ENCODE data around the gene SPNS3.
A peak's percentile ranks its signal among the peaks of the same experiment; 100 is the strongest.

SPNS3 gene

DNA sequence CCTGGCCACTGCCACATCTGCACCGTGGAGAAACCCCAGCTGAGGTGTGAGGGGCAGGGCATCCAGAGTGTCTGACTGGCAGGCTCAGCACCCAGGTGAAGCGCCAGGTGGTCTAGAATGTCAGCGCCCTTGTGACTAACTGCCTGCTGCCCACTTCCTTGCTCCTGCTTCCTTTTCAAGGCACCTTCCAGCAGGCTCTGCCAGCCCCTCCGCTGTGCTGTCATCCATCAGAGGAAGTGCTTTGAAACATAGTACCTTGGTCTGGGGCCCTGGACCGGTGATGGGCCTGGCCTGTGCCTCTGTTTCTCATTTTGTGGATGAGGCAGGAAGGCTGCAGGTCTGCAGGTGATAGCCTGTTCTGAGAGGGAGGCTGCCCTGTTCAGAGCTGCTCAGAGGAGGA, 70.4 kb downstream of the SPNS3 start:
- peak overlapping the region; percentile 57 for H3K27ac ChIP-seq (ENCODE audit: low read length)
- TF ChIP-seq EZH2phosphoT487 (IDR thresholded peaks at IDR 0.05; ENCODE audit: low read length) = no peak
- TF ChIP-seq, protein P1, sequence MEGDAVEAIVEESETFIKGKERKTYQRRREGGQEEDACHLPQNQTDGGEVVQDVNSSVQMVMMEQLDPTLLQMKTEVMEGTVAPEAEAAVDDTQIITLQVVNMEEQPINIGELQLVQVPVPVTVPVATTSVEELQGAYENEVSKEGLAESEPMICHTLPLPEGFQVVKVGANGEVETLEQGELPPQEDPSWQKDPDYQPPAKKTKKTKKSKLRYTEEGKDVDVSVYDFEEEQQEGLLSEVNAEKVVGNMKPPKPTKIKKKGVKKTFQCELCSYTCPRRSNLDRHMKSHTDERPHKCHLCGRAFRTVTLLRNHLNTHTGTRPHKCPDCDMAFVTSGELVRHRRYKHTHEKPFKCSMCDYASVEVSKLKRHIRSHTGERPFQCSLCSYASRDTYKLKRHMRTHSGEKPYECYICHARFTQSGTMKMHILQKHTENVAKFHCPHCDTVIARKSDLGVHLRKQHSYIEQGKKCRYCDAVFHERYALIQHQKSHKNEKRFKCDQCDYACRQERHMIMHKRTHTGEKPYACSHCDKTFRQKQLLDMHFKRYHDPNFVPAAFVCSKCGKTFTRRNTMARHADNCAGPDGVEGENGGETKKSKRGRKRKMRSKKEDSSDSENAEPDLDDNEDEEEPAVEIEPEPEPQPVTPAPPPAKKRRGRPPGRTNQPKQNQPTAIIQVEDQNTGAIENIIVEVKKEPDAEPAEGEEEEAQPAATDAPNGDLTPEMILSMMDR (IDR thresholded peaks at IDR 0.05; ENCODE audit: low read length) = no peak
- TF ChIP-seq EZH2 (optimal IDR thresholded peaks at IDR 0.05; ENCODE audit: low read depth, low read length) = no peak
- DNase-seq = peak; percentile 41
- peak overlapping the region; percentile 55; the same call in 1 of the 2 replicates for H2AFZ ChIP-seq (ENCODE audit: low read length)
- H3K9ac ChIP-seq (ENCODE audit: low read length) = no peak overlapping the region
- H3F3A ChIP-seq (ENCODE audit: insufficient read depth, low read length) = peaks cover 7% of the 10 kb centered on the region; the same call in 1 of the 2 replicates
- no peaks in the 10 kb centered on the region for H4K20me1 ChIP-seq (ENCODE audit: insufficient read depth, low read length)
- H3K9me2 ChIP-seq (replicated peaks; ENCODE audit: insufficient read depth, low read length) = no peaks in the 10 kb centered on the region
- peak overlapping the region; percentile 25 for H3K4me2 ChIP-seq (ENCODE audit: low read depth, low read length)
- no peaks in the 10 kb centered on the region for H3K36me3 ChIP-seq (replicated peaks; ENCODE audit: insufficient read depth, low read length)
- H3K4me1 ChIP-seq (ENCODE audit: low read length) = peaks cover 27% of the 10 kb centered on the region
- peaks cover 20% of the 10 kb centered on the region for H3K27me3 ChIP-seq (replicated peaks; ENCODE audit: insufficient read depth, low read length)
- peaks cover 18% of the 10 kb centered on the region for H3K79me2 ChIP-seq (ENCODE audit: low read length)
- H3K9me3 ChIP-seq (replicated peaks; ENCODE audit: insufficient read depth, low read length) = no peaks in the 10 kb centered on the region
- H3K4me3 ChIP-seq (ENCODE audit: low read length) = no peak overlapping the region

DNA sequence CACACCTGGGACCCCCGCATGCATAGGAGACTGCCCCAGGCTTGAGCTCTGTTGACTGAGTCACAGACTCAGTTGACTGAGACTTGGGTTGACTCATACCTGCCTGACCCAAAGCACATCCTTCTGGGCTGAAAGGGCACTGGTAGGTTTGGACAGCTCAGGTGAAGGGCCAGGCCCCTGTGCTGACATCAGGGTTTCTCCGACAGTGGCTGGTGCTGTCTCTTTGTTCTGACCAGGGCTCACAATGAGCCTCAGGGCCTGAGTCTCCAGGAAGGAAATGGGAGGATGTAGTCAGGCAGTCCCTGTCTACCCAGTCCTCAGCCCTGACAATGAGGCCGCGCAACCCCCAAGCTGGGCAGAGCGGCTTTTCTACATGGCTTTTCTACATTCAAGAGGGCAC, 71.4 kb downstream of the SPNS3 start:
- Histone ChIP-seq H3K27me3 (replicated peaks; ENCODE audit: insufficient read depth, low read length) (peaks cover 10% of the 10 kb centered on the region), H3K27ac (ENCODE audit: low read length) (peak overlapping the region; percentile 57; the same call in 1 of the 2 replicates), H3K9ac (ENCODE audit: low read length) (no peak overlapping the region), H4K20me1 (ENCODE audit: insufficient read depth, low read length) (no peaks in the 10 kb centered on the region), H2AFZ (ENCODE audit: low read length) (no peak overlapping the region), H3K36me3 (replicated peaks; ENCODE audit: insufficient read depth, low read length) (no peaks in the 10 kb centered on the region), H3F3A (ENCODE audit: insufficient read depth, low read length) (peaks cover 7% of the 10 kb centered on the region; the same call in 1 of the 2 replicates), H3K4me3 (ENCODE audit: low read length) (no peak overlapping the region), H3K4me1 (ENCODE audit: low read length) (peaks cover 25% of the 10 kb centered on the region), H3K79me2 (ENCODE audit: low read length) (peaks cover 15% of the 10 kb centered on the region), H3K9me2 (replicated peaks; ENCODE audit: insufficient read depth, low read length) (no peaks in the 10 kb centered on the region), H3K9me3 (replicated peaks; ENCODE audit: insufficient read depth, low read length) (no peaks in the 10 kb centered on the region), H3K4me2 (ENCODE audit: low read depth, low read length) (no peak overlapping the region)
- no peak for TF ChIP-seq EZH2phosphoT487 (IDR thresholded peaks at IDR 0.05; ENCODE audit: low read length)
- TF ChIP-seq, protein P1 (IDR thresholded peaks at IDR 0.05; ENCODE audit: low read length) = no peak
- no peak for TF ChIP-seq EZH2 (optimal IDR thresholded peaks at IDR 0.05; ENCODE audit: low read depth, low read length)
- DNase-seq = no peak

DNA sequence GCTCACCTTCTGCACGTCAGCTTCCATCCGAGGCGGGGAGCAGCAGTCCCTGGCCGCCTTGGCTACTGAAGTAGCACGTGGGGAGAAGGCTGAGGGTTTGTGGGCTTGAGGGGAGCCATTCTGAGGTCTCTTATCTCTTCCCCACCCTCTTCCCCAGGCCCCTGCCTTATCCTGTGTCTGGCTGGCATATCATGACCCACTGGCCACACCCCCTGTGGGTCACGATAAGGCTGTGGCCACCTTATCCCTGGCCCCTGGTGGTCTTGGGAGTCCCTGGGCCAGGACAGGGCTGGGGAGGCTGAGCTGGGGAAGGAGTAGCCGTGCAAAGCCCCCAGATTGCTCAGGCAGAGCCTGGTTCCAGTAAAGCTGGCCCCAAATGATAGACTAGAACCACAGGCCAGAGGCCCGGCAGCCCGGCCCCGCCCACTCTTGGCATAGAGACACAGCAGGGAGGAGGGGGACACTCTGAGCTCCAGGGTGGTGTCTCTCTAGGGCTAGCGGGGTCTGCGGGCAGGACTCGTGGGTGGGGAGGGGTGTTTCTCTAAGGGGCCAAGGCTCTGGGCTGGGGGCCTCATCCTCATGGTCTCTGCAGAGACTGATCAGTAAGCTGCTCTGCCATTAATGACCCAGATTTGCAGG, 72.6 kb downstream of the SPNS3 start:
- H3K27ac ChIP-seq (ENCODE audit: low read length) = no peak overlapping the region
- H3K79me2 ChIP-seq (ENCODE audit: low read length) = 0 out of 2 replicates have a peak, but pooled peaks cover 5% of the 10 kb centered on the region
- H4K20me1 ChIP-seq (ENCODE audit: insufficient read depth, low read length) = no peaks in the 10 kb centered on the region
- no peak for DNase-seq
- peaks cover 24% of the 10 kb centered on the region for H3K4me1 ChIP-seq (ENCODE audit: low read length)
- H3K9me3 ChIP-seq (replicated peaks; ENCODE audit: insufficient read depth, low read length) = no peaks in the 10 kb centered on the region
- H3K4me2 ChIP-seq (ENCODE audit: low read depth, low read length) = no peak overlapping the region
- H3K36me3 ChIP-seq (replicated peaks; ENCODE audit: insufficient read depth, low read length) = no peaks in the 10 kb centered on the region
- TF ChIP-seq EZH2phosphoT487 (IDR thresholded peaks at IDR 0.05; ENCODE audit: low read length) (no peak), EZH2 (optimal IDR thresholded peaks at IDR 0.05; ENCODE audit: low read depth, low read length) (no peak)
- TF ChIP-seq, protein P1 (IDR thresholded peaks at IDR 0.05; ENCODE audit: low read length) = no peak
- H3K4me3 ChIP-seq (ENCODE audit: low read length) = no peak overlapping the region
- peaks cover 7% of the 10 kb centered on the region; the same call in 1 of the 2 replicates for H3F3A ChIP-seq (ENCODE audit: insufficient read depth, low read length)
- no peaks in the 10 kb centered on the region for H3K9me2 ChIP-seq (replicated peaks; ENCODE audit: insufficient read depth, low read length)
- no peak overlapping the region for H3K9ac ChIP-seq (ENCODE audit: low read length)
- no peak overlapping the region for H2AFZ ChIP-seq (ENCODE audit: low read length)
- no peaks in the 10 kb centered on the region; the same call in 1 of the 2 replicates for H3K27me3 ChIP-seq (replicated peaks; ENCODE audit: insufficient read depth, low read length)

All from MM.1S (cell line).